DMS114 treated with DMSO at 0.1 percent for 48 hours (cell line): ENCODE data around the gene CCPG1.

Source experiments
- DNase-seq: peaks from one replicate; lab custom pipeline; 2025; ENCODE audit not compliant: unreplicated experiment; lab: John Stamatoyannopoulos, UW

CCPG1 gene

GRCh38 chr15:55319537-55320237, 88.5 kb downstream of the CCPG1 start:
- no peak for DNase-seq

GRCh38 chr15:55318588-55319494, 89.3 kb downstream of the CCPG1 start, which contains the start of the genes PIGB and PIGBOS1:
PIGB (plus strand) TSS chr15:55319222; CDS start chr15:55319251, 29 bp downstream.
PIGBOS1 (minus strand) TSS chr15:55319123; CDS start chr15:55317792, 1,331 bp downstream.
- peak; percentile 74 for DNase-seq
